ENCODE data around the gene CEP85L. TPM values are rescaled to one million over a fixed set of nuclear protein-coding genes. Genes with fewer than 3 reads are reported as not detected.

Gene CEP85L
- total RNA-seq, 1 donor from 2014 or later, result 6.8 TPM

- no peak for DNase-seq (ENCODE audit: low spot score, unreplicated experiment)
- Mint-ChIP-seq H3K27ac (no peak overlapping the region), H3K9me3 (ENCODE audit: low read depth) (no peaks in the 10 kb centered on the region), H3K4me1 (ENCODE audit: low read depth) (no peaks in the 10 kb centered on the region), H3K36me3 (ENCODE audit: insufficient read depth) (no peaks in the 10 kb centered on the region), H3K27me3 (no peaks in the 10 kb centered on the region), H3K4me3 (ENCODE audit: low read depth) (no peak overlapping the region)
- TF ChIP-seq CTCF (IDR thresholded peaks at IDR 0.05; ENCODE audit: unreplicated experiment), result no peak
These were observed 8.8 kb upstream of the CEP85L start for GRCh38 chr6:118660218-118660569.

- Mint-ChIP-seq H3K9me3 (ENCODE audit: low read depth) (no peaks in the 10 kb centered on the region), H3K4me1 (ENCODE audit: low read depth) (no peaks in the 10 kb centered on the region), H3K27me3 (no peaks in the 10 kb centered on the region), H3K4me3 (ENCODE audit: low read depth) (no peak overlapping the region), H3K36me3 (ENCODE audit: insufficient read depth) (no peaks in the 10 kb centered on the region), H3K27ac (no peak overlapping the region)
- no peak for TF ChIP-seq CTCF (IDR thresholded peaks at IDR 0.05; ENCODE audit: unreplicated experiment)
- no peak for DNase-seq (ENCODE audit: low spot score, unreplicated experiment)
These were observed 8.3 kb upstream of the CEP85L start for GRCh38 chr6:118659513-118660217.

- no peak overlapping the region for H3K4me3 Mint-ChIP-seq (ENCODE audit: low read depth)
- no peak for DNase-seq (ENCODE audit: low spot score, unreplicated experiment)
- no peaks in the 10 kb centered on the region for H3K4me1 Mint-ChIP-seq (ENCODE audit: low read depth)
- no peaks in the 10 kb centered on the region for H3K9me3 Mint-ChIP-seq (ENCODE audit: low read depth)
- H3K27me3 Mint-ChIP-seq, result peaks cover 4% of the 10 kb centered on the region
- H3K27ac Mint-ChIP-seq, result no peak overlapping the region
- no peaks in the 10 kb centered on the region for H3K36me3 Mint-ChIP-seq (ENCODE audit: insufficient read depth)
- TF ChIP-seq CTCF (IDR thresholded peaks at IDR 0.05; ENCODE audit: unreplicated experiment), result no peak
These were observed 5.6 kb upstream of the CEP85L start for GRCh38 chr6:118656847-118657451.

- H3K4me1 Mint-ChIP-seq (ENCODE audit: low read depth), result peaks cover 2% of the 10 kb centered on the region
- H3K27ac Mint-ChIP-seq, result peak overlapping the region; percentile 65
- H3K4me3 Mint-ChIP-seq (ENCODE audit: low read depth), result peak overlapping the region; percentile 89
- H3K27me3 Mint-ChIP-seq, result peaks cover 10% of the 10 kb centered on the region
- no peaks in the 10 kb centered on the region for H3K36me3 Mint-ChIP-seq (ENCODE audit: insufficient read depth)
- no peaks in the 10 kb centered on the region for H3K9me3 Mint-ChIP-seq (ENCODE audit: low read depth)
- no peak for TF ChIP-seq CTCF (IDR thresholded peaks at IDR 0.05; ENCODE audit: unreplicated experiment)
- DNase-seq (ENCODE audit: low spot score, unreplicated experiment), result no peak
These were observed 742 bp upstream of the CEP85L start for GRCh38 chr6:118652051-118652615.

- Mint-ChIP-seq H3K27ac (peak overlapping the region; percentile 73), H3K4me3 (ENCODE audit: low read depth) (peak overlapping the region; percentile 80), H3K9me3 (ENCODE audit: low read depth) (no peaks in the 10 kb centered on the region), H3K4me1 (ENCODE audit: low read depth) (peaks cover 2% of the 10 kb centered on the region), H3K27me3 (peaks cover 10% of the 10 kb centered on the region), H3K36me3 (ENCODE audit: insufficient read depth) (no peaks in the 10 kb centered on the region)
- peak; percentile 42 for TF ChIP-seq CTCF (IDR thresholded peaks at IDR 0.05; ENCODE audit: unreplicated experiment)
- peak; percentile 41 for DNase-seq (ENCODE audit: low spot score, unreplicated experiment)
These were observed 659 bp downstream of the CEP85L start for GRCh38 chr6:118650582-118651281.
